KOPT-K1 (cell line): Measurements from ENCODE around the gene ZDHHC3.

Source experiments
- H3K27ac ChIP-seq: fragments of 200-600 bp; sonication (generic); 2 replicates; pipeline ENCODE4 v1.5.1; 2016; ENCODE audit warnings: antibody characterized with exemption, mild to moderate bottlenecking, low read depth, low read length; ENCODE audit not compliant: poor library complexity, severe bottlenecking
- H3K36me3 ChIP-seq: fragments of 200-600 bp; sonication (generic); 2 replicates; pipeline ENCODE4 v1.5.1; 2017; ENCODE audit warnings: antibody characterized with exemption, mild to moderate bottlenecking, low read length, moderate library complexity; ENCODE audit not compliant: insufficient read depth
- H3K9me3 ChIP-seq: fragments of 200-600 bp; sonication (generic); 2 replicates; pipeline ENCODE4 v1.5.1; 2017; ENCODE audit warnings: antibody characterized with exemption, low read length, mild to moderate bottlenecking; ENCODE audit not compliant: insufficient read depth, poor library complexity, severe bottlenecking

ZDHHC3 gene

GRCh38 chr3:44914936-44915335 lies 61.0 kb downstream of the ZDHHC3 start:
- Histone ChIP-seq H3K36me3 (peaks cover 12% of the 10 kb centered on the region; the same call in 1 of the 2 replicates), H3K9me3 (no peaks in the 10 kb centered on the region), H3K27ac (no peak overlapping the region)

- H3K36me3 ChIP-seq: peaks cover 12% of the 10 kb centered on the region; the same call in 1 of the 2 replicates
- no peak overlapping the region for H3K27ac ChIP-seq
- H3K9me3 ChIP-seq: peaks cover 1% of the 10 kb centered on the region
These were observed 62.0 kb downstream of the ZDHHC3 start for GRCh38 chr3:44913868-44914468.

DNA sequence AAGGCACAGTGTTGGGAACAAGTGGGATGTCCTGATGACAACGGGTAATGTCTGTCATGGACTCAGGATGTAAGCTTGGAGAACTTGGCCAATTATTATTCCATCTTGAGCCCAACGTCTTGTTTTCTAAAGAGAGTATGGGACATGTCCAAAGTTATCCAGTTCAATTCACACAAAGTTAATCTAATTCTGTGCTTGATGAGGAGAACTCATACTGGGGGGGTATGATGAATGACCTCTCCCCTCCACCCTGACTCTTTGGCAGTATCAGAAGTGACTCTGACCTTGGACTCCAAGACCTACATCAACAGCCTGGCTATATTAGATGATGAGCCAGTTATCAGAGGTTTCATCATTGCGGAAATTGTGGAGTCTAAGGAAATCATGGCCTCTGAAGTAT lies 65.3 kb downstream of the ZDHHC3 start:
- H3K27ac ChIP-seq: no peak overlapping the region
- H3K36me3 ChIP-seq: no peaks in the 10 kb centered on the region
- H3K9me3 ChIP-seq: peaks cover 5% of the 10 kb centered on the region

DNA sequence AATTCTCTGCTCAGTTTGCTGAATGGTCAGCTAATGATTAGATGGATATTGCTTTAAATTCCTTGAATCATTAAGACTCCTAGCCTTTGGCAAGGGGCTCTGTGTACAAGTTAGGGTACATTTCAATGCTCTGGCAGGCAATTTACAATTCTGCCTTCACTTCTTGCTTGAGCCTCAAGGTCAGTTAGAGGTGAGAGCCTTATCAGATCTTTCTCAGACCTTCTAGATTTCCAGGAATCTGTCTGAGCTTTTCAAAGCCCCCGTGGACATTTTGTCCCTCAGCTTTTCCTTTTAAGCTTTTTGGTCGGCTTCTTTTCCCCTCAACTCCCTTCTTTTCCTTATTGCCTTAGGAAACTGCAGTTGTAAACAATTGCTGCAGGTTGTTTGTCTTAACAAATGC lies 66.9 kb downstream of the ZDHHC3 start:
- Histone ChIP-seq H3K36me3 (no peaks in the 10 kb centered on the region), H3K9me3 (peaks cover 5% of the 10 kb centered on the region), H3K27ac (no peak overlapping the region)

DNA sequence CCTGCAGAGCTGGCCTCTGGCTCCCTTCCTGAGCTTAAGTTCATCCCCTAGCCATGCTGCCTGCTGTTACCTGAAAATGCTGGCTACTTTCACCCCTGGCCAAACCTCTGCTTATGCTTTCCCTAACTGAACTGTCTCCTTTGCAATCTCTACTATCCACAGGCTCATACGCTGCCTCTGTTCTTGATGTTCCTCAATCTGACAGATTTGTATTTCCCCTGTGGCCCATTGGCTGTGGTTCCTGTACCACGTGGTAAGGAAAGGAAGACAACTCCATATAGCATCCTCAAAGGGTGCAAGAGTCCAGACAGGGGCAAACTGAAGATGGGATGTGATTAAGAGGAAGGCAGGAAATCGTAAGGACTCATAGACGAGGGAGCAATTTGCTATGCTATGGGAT lies 68.4 kb downstream of the ZDHHC3 start:
- Histone ChIP-seq H3K27ac (no peak overlapping the region), H3K9me3 (peaks cover 5% of the 10 kb centered on the region), H3K36me3 (no peaks in the 10 kb centered on the region)

- Histone ChIP-seq H3K36me3 (no peaks in the 10 kb centered on the region), H3K27ac (no peak overlapping the region), H3K9me3 (peaks cover 5% of the 10 kb centered on the region)
These were observed 69.0 kb downstream of the ZDHHC3 start for GRCh38 chr3:44906997-44907396.

DNA sequence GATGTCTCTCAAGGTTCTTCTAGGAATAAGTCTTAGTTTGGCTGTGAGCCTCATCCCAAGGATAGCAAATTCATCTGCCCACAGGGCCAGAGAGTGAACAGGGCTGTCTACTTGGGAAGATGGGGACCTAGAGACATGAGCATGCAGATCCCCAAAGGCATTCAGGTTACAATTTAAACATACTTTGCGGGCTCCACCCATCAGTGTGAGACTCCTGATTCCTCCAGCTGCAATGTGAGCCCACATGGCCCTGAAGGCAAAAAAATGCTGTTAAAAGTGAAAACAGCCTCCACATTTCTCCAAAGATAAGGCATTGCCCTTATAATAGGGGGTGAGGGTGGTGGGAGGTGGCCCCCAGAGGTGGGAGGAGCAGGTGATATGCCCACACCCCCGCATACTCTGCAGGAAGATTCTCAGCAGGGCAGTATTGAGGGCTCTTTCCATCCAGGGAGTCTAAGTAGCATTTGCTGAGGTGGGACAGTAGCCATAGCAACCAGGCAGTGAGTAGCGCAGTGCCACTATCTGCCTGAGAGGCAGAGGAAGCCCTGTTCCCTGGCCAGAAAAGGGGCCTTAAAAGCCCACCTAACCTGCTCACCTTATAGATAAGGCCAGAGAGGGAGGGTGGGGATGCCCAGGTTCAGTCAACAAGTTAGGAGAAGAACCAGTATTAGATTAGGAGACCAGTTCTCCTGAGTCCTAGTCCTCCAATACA lies 70.4 kb downstream of the ZDHHC3 start:
- Histone ChIP-seq H3K27ac (no peak overlapping the region), H3K36me3 (no peaks in the 10 kb centered on the region), H3K9me3 (peaks cover 5% of the 10 kb centered on the region)

- Histone ChIP-seq H3K36me3 (no peaks in the 10 kb centered on the region), H3K27ac (no peak overlapping the region), H3K9me3 (peaks cover 2% of the 10 kb centered on the region)
These were observed 72.2 kb downstream of the ZDHHC3 start for GRCh38 chr3:44903751-44904150.

- H3K36me3 ChIP-seq: no peaks in the 10 kb centered on the region
- no peaks in the 10 kb centered on the region for H3K9me3 ChIP-seq
- no peak overlapping the region for H3K27ac ChIP-seq
These were observed 72.7 kb downstream of the ZDHHC3 start for GRCh38 chr3:44903314-44903713.

DNA sequence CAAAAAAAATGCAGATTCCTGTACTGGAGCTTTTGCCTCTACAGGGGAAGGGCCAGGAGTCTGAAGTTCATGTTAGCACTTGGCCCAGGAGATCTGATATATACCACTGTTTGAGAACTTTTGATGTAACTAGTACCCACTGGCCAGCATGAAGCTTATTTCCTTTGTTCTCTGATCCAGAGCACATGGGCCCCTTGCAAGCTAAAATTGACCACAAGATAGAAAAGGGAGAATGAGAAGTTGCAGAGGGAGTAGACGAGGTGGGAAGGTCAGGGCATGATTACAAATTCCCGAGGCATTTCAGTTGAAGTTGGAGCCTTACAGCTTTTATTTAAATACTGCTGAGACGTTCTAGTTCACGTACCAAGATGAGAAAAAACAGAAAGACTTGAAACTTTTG lies 73.3 kb downstream of the ZDHHC3 start:
- no peaks in the 10 kb centered on the region for H3K36me3 ChIP-seq
- no peak overlapping the region for H3K27ac ChIP-seq
- no peaks in the 10 kb centered on the region for H3K9me3 ChIP-seq

- no peaks in the 10 kb centered on the region for H3K36me3 ChIP-seq
- no peak overlapping the region for H3K27ac ChIP-seq
- H3K9me3 ChIP-seq: no peaks in the 10 kb centered on the region
These were observed 76.1 kb downstream of the ZDHHC3 start for GRCh38 chr3:44899683-44900367.

DNA sequence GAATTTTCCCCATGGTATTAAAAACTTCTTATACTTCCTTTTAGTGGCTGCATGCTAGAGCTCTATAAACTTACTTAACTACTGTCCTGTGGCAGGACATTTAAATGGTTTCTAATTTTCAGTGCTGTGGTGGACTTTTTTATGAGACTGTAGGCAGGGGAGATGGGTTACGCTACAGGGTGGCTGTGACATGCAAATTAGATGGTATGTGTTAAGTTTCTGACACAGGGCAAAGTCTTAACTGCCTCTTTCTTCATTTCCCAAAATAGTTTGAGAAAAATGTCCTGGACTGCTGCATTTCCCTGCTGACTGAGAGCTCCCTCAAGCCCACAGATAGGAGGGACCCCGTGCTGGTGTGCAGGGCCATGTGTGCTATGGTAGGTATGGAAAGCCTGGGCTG lies 79.5 kb downstream of the ZDHHC3 start:
- no peaks in the 10 kb centered on the region for H3K9me3 ChIP-seq
- no peak overlapping the region for H3K27ac ChIP-seq
- H3K36me3 ChIP-seq: no peaks in the 10 kb centered on the region

GRCh38 chr3:44894485-44894884 lies 81.5 kb downstream of the ZDHHC3 start:
- H3K27ac ChIP-seq: no peak overlapping the region
- no peaks in the 10 kb centered on the region for H3K9me3 ChIP-seq
- no peaks in the 10 kb centered on the region for H3K36me3 ChIP-seq

DNA sequence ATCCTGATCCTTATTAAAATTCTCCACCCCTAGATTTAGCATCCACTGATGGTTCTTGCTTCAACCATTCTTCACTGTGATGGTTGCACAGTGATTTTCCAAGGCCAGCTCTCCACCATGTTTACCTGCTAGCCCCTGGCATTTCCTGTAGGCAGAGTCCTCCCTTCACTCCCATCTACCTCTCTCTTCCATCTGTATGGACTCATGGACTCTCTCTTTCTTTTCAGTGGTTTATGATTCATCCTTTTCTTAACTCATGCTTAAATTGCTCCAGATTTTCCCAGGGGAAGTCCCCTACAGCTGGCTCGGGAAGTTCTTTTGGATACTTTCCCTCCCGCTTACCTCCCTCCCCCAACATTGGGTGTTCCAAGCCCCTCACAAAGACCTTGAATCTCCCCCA lies 82.9 kb downstream of the ZDHHC3 start:
- no peaks in the 10 kb centered on the region for H3K36me3 ChIP-seq
- H3K27ac ChIP-seq: no peak overlapping the region
- H3K9me3 ChIP-seq: no peaks in the 10 kb centered on the region

- Histone ChIP-seq H3K9me3 (no peaks in the 10 kb centered on the region), H3K27ac (no peak overlapping the region), H3K36me3 (no peaks in the 10 kb centered on the region)
These were observed 83.3 kb downstream of the ZDHHC3 start for GRCh38 chr3:44892689-44893088.

DNA sequence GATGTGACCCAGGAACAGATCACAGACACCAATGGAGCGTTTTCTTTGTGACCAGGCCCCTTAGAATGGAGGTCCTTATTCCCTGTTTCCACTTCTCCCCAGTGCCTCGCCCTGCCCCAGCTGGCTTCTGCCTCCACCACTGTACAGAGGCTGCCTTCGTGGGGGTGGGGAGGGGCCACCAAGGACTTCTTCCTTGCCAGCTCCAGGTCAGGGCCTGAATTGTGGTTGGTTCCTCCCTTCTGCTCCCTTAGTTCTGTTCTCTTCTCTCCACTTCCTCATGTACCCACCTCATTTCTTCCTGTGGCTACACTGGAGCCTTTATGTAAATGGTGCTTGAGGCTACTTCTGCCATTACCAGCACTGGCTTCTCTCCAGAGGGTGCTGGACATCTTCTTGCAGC lies 85.1 kb downstream of the ZDHHC3 start:
- Histone ChIP-seq H3K9me3 (no peaks in the 10 kb centered on the region), H3K36me3 (no peaks in the 10 kb centered on the region), H3K27ac (no peak overlapping the region)
